Amniotic stem cell (primary cell): ENCODE data around the gene ARHGEF26.
"Not testable (repeated sequence)": the region's sequence is repeated elsewhere in the genome, so short reads cannot be mapped to it uniquely, and the experiment has no call there.

Source experiments
- DNase-seq: peaks from one replicate; lab custom pipeline; 2025; lab: John Stamatoyannopoulos, UW

ARHGEF26 gene, protein sequence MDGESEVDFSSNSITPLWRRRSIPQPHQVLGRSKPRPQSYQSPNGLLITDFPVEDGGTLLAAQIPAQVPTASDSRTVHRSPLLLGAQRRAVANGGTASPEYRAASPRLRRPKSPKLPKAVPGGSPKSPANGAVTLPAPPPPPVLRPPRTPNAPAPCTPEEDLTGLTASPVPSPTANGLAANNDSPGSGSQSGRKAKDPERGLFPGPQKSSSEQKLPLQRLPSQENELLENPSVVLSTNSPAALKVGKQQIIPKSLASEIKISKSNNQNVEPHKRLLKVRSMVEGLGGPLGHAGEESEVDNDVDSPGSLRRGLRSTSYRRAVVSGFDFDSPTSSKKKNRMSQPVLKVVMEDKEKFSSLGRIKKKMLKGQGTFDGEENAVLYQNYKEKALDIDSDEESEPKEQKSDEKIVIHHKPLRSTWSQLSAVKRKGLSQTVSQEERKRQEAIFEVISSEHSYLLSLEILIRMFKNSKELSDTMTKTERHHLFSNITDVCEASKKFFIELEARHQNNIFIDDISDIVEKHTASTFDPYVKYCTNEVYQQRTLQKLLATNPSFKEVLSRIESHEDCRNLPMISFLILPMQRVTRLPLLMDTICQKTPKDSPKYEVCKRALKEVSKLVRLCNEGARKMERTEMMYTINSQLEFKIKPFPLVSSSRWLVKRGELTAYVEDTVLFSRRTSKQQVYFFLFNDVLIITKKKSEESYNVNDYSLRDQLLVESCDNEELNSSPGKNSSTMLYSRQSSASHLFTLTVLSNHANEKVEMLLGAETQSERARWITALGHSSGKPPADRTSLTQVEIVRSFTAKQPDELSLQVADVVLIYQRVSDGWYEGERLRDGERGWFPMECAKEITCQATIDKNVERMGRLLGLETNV

DNA sequence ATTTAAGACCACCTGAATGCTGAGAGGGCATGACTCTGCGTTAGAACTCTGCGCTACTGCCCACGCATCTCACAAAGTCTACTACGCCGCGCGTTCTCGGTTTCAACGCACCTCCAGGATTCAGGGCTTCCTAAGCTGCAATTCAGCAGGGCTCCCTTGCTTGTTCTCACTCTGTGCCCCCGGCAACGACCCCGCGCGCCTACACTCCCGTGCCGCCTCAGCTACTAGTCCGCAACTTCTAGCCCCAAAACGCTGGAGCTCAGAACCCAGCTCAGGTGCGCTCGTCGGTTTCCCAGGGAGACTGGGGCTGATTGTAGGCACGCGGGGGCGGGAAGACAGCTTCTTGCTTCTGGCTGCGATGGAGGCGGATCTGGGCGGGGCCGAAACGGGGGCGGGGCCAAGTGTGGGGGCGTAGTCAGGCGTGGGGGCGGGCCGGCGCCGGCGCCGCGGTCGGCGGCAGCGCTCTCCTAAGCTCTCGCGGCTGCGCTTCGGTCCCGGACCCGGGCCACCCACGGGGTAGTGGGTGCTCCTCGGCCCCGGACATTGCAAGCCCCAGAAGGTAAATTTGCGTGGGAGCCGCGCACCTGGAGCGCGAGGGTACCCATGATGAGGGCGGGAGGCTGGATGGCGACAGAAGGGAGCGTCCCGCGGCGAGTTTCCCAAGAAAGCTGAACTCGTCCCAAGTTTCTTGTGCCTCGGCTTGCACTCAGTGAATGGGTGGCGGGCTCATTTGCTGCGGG lies at the start of gene ARHGEF26:
ARHGEF26 (plus strand) TSS at position 430 of the 740 bp plus-strand sequence. CDS start 603 bp downstream, outside the sequence.
- peak; percentile 39 for DNase-seq

DNA sequence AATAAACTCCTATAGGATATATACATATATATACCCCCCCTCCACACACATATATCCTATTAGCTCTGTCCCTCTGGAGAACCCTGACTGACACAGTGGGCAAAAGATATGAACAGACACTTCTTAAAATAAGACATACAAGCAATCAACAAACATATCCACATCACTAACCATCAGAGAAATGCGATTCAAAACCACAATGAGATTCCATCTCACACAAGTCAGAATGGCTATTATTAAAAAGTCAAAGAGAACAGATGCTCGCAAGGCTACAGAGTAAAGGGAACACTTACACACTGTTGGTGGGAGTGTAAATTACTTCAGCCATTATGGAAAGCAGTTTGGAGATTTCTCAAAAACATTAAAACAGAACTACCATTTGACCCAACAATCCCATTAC lies 46.2 kb upstream of the ARHGEF26 start:
- no peak for DNase-seq

- no peak for DNase-seq
Measured at GRCh38 chr3:154078672-154079071, 42.5 kb upstream of the ARHGEF26 start.

DNA sequence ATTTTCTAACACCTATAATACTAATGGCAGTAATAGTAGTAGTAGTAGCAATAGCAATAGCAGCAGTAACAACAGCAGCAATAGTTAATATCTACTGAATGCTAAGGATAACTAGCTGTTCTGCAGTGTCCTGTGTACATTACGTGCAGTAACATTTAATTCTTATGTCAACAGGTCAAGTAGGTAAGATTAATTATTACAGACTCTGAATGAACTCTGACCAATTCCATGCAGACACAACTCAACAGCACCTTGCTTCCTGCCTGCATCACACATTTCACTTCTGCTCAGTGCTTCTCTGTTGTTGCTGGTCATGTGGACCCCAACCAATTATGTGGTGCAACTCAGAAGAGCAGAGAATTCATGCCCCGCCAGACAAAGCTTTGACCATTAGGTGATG lies 39.9 kb upstream of the ARHGEF26 start:
- DNase-seq = no peak

DNA sequence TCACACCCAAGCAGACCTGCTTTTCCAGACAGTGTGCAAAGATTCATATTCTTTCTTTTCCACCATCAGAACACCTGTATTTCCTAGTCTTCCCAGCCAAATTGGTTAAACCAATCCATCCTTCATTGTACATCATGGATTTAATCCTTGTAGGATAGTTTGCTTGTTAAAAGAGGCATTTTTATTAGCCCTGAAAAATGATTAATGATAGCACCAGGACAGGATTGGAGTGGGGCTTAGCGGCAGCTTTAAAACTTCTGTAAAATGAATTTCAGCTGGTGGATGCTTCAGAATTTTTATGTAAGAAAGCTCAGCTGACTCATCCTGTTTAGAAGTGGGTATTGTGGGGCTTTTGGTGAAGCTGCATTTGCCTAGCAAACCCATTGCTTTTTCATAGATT lies 36.1 kb upstream of the ARHGEF26 start:
- no peak for DNase-seq

DNA sequence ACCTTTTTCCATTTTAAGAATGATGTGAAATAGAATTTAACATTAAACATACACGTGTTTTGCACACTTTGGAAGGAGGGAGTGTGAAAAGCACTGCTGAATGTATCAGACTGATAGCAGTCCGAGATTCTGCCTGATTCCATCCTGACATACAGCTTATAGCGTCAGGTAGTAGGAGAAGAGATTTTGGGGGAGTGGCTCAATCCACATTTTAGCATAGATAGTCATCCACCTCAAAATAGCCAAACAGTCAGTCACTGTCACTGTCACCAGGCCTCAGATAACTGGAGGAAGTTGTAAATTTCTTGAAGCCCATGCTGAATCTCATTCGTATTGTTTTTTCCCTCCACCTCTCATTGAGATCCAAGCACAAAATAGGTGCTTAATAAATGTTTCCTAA lies 35.4 kb upstream of the ARHGEF26 start:
- DNase-seq = no peak

GRCh38 chr3:154086286-154086685 lies 34.9 kb upstream of the ARHGEF26 start:
- DNase-seq = no peak

- not testable (repeated sequence) for DNase-seq
Measured at GRCh38 chr3:154087756-154088480, 33.3 kb upstream of the ARHGEF26 start.

DNA sequence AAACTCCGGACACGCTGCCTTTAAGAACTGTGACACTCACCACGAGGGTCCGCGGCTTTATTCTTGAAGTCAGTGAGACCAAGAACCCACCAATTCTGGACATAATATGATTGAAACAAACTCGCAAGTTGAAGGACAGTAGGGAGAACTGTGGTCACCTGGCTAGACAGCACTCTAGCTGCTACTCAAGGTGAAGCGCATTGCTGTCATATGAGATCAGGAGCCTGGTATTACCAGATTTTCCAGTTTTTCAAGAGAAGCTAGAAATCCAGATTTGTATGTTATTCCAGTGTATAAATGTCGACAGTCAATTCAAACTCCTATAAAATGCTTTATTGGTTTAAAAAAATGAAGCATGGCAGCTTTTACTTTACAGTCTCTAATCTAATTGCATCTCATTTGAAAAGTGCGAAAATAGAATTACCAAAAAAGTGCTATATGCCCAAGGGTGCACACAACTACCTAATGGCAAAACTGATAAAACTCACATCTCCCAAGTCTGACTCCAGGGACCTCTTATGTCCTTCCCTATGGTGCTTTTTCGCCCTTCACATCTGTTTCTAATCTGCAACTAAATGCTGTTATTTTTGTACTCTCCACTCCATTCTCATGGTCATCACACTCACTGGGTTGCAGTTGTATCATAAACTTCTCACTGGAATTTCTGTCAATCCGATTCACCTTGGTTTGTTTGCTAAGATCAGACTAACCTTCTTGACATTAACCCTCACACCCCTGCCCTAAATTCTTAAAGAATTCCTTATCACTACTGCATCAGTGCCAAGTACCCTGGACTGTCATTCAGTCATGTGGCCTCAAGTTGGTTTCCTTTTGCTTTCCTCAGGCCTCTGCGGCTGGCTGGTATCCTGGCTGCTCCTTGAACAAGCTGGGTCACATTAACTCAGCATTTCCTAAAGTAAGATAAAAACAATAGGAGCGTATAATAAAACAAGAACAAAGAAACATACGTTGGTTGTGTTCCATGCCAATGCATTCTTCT lies 31.5 kb upstream of the ARHGEF26 start:
- no peak for DNase-seq

- no peak for DNase-seq
Measured at GRCh38 chr3:154094051-154094450, 27.1 kb upstream of the ARHGEF26 start.

DNA sequence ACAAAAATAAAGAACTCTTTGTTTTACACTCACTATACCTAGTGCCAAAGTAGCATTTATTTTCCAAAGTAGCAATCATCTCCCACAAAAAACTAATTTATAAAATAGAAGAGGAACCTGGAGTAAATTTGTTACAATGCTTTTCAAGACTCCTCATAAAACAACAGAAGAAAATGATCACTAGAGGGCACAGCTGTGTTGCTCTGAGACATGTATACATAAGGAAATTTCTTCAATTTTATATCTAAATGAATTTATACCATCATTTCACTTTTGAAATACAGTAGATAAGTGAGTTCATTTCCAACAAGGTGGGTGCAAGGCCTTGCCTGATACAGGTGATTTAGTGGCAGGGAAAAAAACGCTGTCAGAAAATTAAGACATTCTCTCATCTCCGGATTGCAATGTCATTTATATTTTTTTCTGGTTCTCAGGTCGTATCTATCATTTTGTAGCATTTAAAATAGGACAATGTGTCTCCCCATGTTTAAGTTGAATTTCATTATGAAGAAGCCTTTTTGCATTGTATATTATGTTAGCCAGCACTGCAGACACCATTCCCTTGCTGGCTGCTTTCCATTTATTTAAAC lies 25.3 kb upstream of the ARHGEF26 start:
- peak; percentile 1 for DNase-seq

GRCh38 chr3:154098376-154098775 lies 22.8 kb upstream of the ARHGEF26 start:
- DNase-seq = no peak

GRCh38 chr3:154100556-154100955 lies 20.6 kb upstream of the ARHGEF26 start:
- no peak for DNase-seq

DNA sequence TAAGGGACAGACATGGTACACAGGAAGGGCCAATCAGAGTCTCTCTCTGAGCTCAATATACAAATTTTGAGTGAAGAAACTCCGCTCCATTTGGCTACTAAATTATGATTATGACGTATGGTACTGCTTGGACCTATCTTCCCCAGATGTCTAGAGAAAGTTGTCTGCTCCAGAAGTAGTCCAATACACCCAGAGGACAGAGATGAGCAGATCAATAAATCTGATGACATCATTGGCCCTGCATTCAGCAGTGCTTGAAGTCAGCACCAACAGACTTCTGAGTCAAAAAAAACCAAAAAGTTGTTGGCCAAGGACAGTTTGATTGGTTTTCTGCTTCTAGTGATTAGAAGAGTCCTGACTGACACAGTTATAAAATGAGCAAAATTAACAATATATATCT lies 19.9 kb upstream of the ARHGEF26 start:
- DNase-seq = no peak

DNA sequence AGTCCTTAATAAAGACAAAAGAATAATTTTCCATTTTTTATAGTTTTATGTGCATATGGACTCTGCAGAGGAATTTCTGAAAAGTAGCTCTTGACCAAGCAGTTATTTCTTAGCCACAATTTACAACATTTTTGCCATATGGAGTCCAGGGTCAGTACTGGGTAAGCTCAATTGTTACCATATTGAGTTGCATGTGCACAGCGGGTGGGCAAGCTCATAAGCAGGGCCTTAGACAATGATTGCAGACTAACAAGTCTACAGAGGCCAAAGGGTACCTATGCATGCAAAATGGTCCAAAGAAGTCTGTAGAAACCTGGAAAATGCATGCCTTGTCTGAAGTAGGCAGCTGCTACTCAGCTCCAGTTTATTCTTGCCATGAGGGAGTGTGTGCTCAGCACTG lies 19.0 kb upstream of the ARHGEF26 start:
- no peak for DNase-seq

DNA sequence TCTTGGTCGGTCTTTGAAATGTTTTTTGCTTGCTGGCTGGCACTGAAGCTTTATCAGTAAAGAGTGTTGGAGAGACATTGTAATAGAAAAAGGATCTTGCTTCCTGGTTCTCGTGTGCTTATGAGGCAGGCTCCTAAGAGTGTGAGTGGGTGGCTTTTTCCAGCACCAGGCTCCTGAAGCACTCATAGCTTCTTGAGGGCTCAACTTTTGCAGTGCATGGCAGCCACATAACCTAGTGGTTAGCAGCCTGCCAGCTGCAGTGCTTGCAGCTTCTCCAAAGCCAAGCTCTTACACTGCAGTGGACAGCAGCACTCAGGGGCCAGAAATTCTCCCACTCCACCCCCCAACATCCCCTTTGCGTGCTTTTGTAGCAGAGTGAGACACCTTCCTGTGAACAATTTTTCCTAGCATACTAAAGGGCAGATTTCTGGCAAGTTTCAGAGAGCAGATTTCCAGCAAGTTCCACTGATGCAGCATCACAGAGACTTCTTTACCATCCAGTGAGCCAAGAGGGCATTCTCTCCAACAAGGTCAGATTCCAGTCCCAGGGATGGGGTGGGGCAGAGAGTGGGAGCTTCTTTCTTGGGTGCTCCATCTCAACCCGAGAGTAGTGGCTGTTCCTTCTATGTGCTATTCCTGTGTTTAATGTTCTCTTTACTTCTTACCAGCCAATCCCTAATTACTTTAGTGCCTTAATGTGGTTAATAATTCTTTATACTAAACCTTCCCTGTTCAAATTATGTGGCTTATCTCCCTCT lies 15.8 kb upstream of the ARHGEF26 start:
- DNase-seq = no peak

GRCh38 chr3:154111365-154111935 lies 9.7 kb upstream of the ARHGEF26 start:
- DNase-seq = no peak

DNA sequence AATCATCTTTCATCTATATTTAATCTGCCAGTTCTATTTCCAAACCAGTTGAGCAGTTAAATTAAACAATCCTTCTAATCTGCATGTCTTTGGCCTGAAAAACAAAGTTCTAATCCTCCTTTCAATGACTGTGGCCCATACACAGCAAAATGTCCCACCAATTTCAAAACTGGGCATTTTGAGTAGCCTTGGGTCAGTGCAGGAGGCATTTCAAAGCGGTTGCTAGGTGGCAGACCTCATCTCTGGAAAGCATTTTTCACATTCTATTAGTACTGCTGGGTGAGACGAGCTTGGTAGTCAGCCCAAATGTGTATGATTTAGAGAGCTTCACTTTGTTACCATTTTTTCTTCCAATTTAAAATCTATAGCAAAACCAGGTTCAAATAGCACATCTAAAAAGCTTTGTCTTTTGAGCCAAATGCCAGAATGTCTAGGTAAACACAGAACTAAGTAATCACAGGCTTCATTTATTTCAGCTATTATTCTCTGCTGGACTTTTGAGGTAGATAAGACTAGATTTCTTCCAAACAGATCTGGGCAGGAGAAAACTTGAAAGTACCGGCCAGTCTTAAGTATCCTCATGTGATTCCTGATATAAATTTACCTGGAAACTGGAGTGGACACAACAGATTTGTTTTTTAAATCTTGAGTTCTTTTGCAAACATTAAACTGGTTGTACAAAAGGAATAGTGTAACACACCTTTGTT lies 8.9 kb upstream of the ARHGEF26 start:
- DNase-seq = no peak
